Measurements from ENCODE around the gene RNU5B-1.
"Not testable (repeated sequence)": the region's sequence is repeated elsewhere in the genome, so short reads cannot be mapped to it uniquely, and the experiment has no call there.

The RNU5B-1 gene

DNA sequence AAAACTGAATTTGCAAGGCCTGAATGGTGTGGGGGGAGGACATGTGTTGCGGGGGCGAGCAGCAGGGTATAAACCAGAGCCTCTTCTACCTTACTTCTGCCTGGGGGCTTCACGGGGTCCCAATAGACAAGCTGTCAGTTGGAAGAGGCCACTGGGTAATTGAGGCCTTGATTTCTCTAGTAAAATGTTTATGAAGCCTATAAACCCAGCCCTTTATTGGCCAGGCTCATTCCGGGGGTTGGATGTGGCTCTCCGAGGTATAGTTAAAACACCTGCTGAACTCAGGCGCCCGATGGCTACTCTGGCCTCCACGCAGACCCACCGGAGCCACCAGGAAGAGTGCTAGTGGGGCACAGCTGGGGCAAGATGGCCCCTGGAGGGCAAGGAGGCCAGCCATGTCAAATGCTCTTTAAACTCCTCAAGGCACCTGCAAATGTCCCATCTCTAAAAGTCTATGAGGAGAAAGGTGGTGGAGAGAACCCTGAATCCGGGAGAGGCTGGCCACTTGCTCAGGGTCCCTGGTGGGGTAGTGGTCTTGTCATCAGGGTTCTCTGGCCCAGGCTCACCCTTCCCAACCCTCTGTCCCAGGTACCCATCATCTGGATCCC, 39.0 kb downstream of the RNU5B-1 start:
- no peak for DNase-seq (ENCODE audit: low read depth, low spot score)

DNA sequence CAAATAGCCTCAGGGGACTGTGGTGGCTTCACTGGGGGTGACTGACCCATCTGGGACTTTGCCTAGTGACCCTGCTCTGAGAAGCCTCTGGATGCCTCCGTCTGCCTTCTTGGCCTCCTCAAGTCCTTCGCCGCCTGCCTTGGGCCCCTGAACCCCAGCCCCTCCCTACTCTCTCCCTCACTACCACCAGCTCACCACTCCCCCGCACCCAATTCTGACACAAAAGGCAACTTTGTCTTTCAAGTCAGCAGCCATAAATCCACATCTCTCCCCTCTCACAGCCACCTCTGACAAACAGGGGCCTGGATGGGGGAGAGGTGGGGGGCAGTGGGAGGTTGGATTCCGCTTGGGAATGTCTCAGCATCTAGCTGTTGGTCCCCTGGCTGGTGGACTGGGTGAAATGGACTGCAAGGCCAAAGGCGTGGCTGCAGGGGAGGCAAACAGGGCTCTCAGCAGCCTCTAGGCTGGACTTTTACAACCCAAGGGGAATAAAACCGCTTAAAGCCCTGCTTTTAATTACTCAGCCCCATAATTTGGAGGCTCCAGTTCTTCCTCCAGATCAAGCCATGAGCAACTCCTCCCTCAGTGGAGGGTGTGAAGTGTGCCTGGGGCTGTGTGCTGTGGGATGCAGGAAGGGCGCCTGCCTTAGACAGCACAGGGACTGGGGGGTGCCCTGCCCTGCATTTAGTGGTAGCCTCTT, 39.9 kb downstream of the RNU5B-1 start:
- no peak for DNase-seq (ENCODE audit: low read depth, low spot score)

DNA sequence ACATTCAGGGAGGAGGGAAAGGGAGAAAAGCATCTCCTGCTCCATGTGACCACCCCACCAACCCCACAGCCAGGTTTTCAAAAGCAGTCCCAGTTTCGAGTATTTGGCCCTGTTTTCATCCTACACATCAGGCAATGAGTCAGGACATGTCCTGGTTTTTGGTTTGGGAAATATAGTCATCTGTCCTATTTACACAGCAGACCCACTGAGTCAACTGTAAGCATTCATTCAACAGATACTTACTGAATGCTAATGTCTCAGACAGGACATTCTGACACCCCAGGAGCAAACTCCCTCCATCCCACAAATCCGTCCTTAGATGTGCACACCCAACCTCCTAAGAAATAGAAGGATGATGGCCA, 40.4 kb downstream of the RNU5B-1 start:
- DNase-seq (ENCODE audit: low read depth, low spot score): no peak

- DNase-seq (ENCODE audit: low read depth, low spot score): no peak
These were observed 42.5 kb downstream of the RNU5B-1 start for GRCh38 chr15:65346856-65347598.

GRCh38 chr15:65347756-65348155, 43.3 kb downstream of the RNU5B-1 start:
- not testable (repeated sequence) for DNase-seq (ENCODE audit: low read depth, low spot score)

- no peak for DNase-seq (ENCODE audit: low read depth, low spot score)
These were observed 44.9 kb downstream of the RNU5B-1 start for GRCh38 chr15:65349338-65349737.

- DNase-seq (ENCODE audit: low read depth, low spot score): not testable (repeated sequence)
These were observed 47.5 kb downstream of the RNU5B-1 start for GRCh38 chr15:65351972-65352371.

All from activated CD4-positive, CD25-positive, alpha-beta regulatory T cell treated with anti-CD3 and anti-CD28 coated beads, Interleukin-2, amount 50 U/mL, for 16 hours (primary cell).